RWPE1 (cell line): ENCODE measurements around the gene GSTM1.
"Not testable (repeated sequence)": the region's sequence is repeated elsewhere in the genome, so short reads cannot be mapped to it uniquely, and the experiment has no call there.

Source experiments
- CTCF ChIA-PET: fragments of 350-600 bp; sonication (Branson Sonifier 250); formaldehyde crosslinking; extraction: SDS; loops from one replicate; lab custom pipeline; 2021; lab: Yijun Ruan, JAX
- POLR2A ChIA-PET: fragments of 400-600 bp; formaldehyde crosslinking; extraction: SDS; loops from one replicate; lab custom pipeline; 2020; ENCODE audit warnings: antibody characterized with exemption; ENCODE audit not compliant: low non-redundant PET; lab: Yijun Ruan, JAX
- DNase-seq: peaks from one replicate; pipeline ENCODE4 v3.0.0; 2012; ENCODE audit warnings: low spot score
- H3K27ac ChIP-seq: fragments of 450-650 bp; 2 replicates; pipeline ENCODE4 v1.5.1; 2017
- CTCF ChIP-seq: fragments of 450-650 bp; conservative IDR thresholded peaks from 2 replicates; pipeline ENCODE4 v1.5.1; 2017; ENCODE audit warnings: low read depth, mild to moderate bottlenecking

Gene GSTM1

GRCh38 chr1:109677459-109677858 is 10.2 kb upstream of the GSTM1 start:
- DNase-seq = no peak
- CTCF ChIA-PET = no interaction called here
- no peak overlapping the region for H3K27ac ChIP-seq
- TF ChIP-seq CTCF = no peak
- POLR2A ChIA-PET = no interaction called here

GRCh38 chr1:109678637-109679036 is 9.0 kb upstream of the GSTM1 start:
- CTCF ChIA-PET, POLR2A ChIA-PET, H3K27ac ChIP-seq, DNase-seq: not testable (repeated sequence)

- H3K27ac ChIP-seq, DNase-seq, POLR2A ChIA-PET, CTCF ChIA-PET: not testable (repeated sequence)
Observed at GRCh38 chr1:109684777-109685176, 2.8 kb upstream of the GSTM1 start.

GRCh38 chr1:109685399-109685798 is 2.2 kb upstream of the GSTM1 start:
- POLR2A ChIA-PET = interaction anchor here (0.6 kb wide), 1 partner anchor 31 kb away, joined by 6 read pairs; no protein-coding TSS in a partner anchor
- H3K27ac ChIP-seq, DNase-seq, CTCF ChIA-PET: not testable (repeated sequence)

- H3K27ac ChIP-seq, DNase-seq, CTCF ChIA-PET, POLR2A ChIA-PET: not testable (repeated sequence)
Observed at GRCh38 chr1:109685890-109686289, 1.7 kb upstream of the GSTM1 start.

- CTCF ChIA-PET, POLR2A ChIA-PET, DNase-seq, H3K27ac ChIP-seq: not testable (repeated sequence)
Observed at GRCh38 chr1:109687109-109687508, 508 bp upstream of the GSTM1 start.

GRCh38 chr1:109689844-109690405 is 2.3 kb downstream of the GSTM1 start:
- CTCF ChIA-PET = no interaction called here

GRCh38 chr1:109691759-109692158 is 4.1 kb downstream of the GSTM1 start:
- H3K27ac ChIP-seq = no peak overlapping the region
- CTCF ChIA-PET = interaction anchor here (0.5 kb wide), 1 partner anchor 197 kb away, joined by 3 read pairs; no protein-coding TSS in a partner anchor
- TF ChIP-seq CTCF = no peak
- DNase-seq = no peak
- POLR2A ChIA-PET = no interaction called here

More at GRCh38 chr1:109689844-109690405, 2.3 kb downstream of the GSTM1 start:
- POLR2A ChIA-PET = no interaction called here
- TF ChIP-seq CTCF = no peak
- no peak overlapping the region for H3K27ac ChIP-seq
- DNase-seq = no peak

- POLR2A ChIA-PET, H3K27ac ChIP-seq, CTCF ChIA-PET, DNase-seq: not testable (repeated sequence)
Observed at GRCh38 chr1:109694400-109694799, 6.8 kb downstream of the GSTM1 start.

- DNase-seq, H3K27ac ChIP-seq, CTCF ChIA-PET, POLR2A ChIA-PET: not testable (repeated sequence)
Observed at GRCh38 chr1:109695138-109695537, 7.5 kb downstream of the GSTM1 start.
